OCI-LY7 (cell line): ENCODE measurements around the gene C16orf86. TPM values are rescaled to one million over a fixed set of nuclear protein-coding genes. Genes with fewer than 3 reads are reported as not detected.

Experiments used
- BruUV-seq: library from RNA; stranded (reverse); fragments of 400-500 nt; replicated peaks from 2 replicates; lab custom pipeline; 2021; lab: Mats Ljungman, UMichigan
- CTCF ChIA-PET: fragments of 300-600 bp; sonication (Branson Sonifier 250); formaldehyde crosslinking; loops from one replicate; lab custom pipeline; 2022; ENCODE audit warnings: antibody characterized with exemption; ENCODE audit not compliant: unreplicated experiment; lab: Charles Lee
- POLR2A ChIA-PET: fragments of 300-600 bp; sonication (Branson Sonifier 250); formaldehyde crosslinking; loops from one replicate; lab custom pipeline; 2022; ENCODE audit warnings: antibody characterized with exemption; lab: Charles Lee
- DNase-seq: peaks from one replicate; pipeline ENCODE4 v3.0.0-alpha.2; 2015; ENCODE audit warnings: low spot score
- H2AFZ ChIP-seq: fragments of 200-600 bp; sonication (generic), shearing (Covaris generic); 2 replicates; pipeline ENCODE4 v1.6.1; 2014; ENCODE audit warnings: mild to moderate bottlenecking, antibody characterized with exemption, low read length, moderate library complexity
- H3K27ac ChIP-seq: fragments of 200-600 bp; sonication (generic); 2 replicates; pipeline ENCODE4 v1.5.1; 2014; ENCODE audit warnings: mixed run types, low read depth, mild to moderate bottlenecking, moderate library complexity, low read length, inconsistent platforms; ENCODE audit not compliant: poor library complexity, severe bottlenecking
- H3K36me3 ChIP-seq: fragments of 200-600 bp; sonication (generic); 2 replicates; pipeline ENCODE4 v1.6.1; 2014; ENCODE audit warnings: mild to moderate bottlenecking, antibody characterized with exemption, low read length, moderate library complexity, mixed read lengths; ENCODE audit not compliant: insufficient read depth
- H3K4me1 ChIP-seq: fragments of 200-600 bp; sonication (generic); 2 replicates; pipeline ENCODE4 v1.5.1; 2014; ENCODE audit warnings: mild to moderate bottlenecking, low read length; ENCODE audit not compliant: insufficient read depth, poor library complexity, severe bottlenecking
- H3K4me2 ChIP-seq: fragments of 200-600 bp; sonication (generic); 2 replicates; pipeline ENCODE4 v1.6.1; 2014; ENCODE audit warnings: mild to moderate bottlenecking, low read length
- H3K4me3 ChIP-seq: fragments of 200-600 bp; sonication (generic); 2 replicates; pipeline ENCODE4 v1.5.1; 2014; ENCODE audit warnings: mild to moderate bottlenecking, low read depth, low read length; ENCODE audit not compliant: poor library complexity, severe bottlenecking
- H3K79me2 ChIP-seq: fragments of 200-600 bp; sonication (generic); 2 replicates; pipeline ENCODE4 v1.6.1; 2016; ENCODE audit warnings: low read depth, mild to moderate bottlenecking, low read length, moderate library complexity, mixed read lengths; ENCODE audit not compliant: insufficient read depth
- H3K9me2 ChIP-seq: fragments of 200-600 bp; sonication (generic); 2 replicates; pipeline ENCODE4 v1.6.1; 2016; ENCODE audit warnings: mild to moderate bottlenecking, low read length, mixed read lengths; ENCODE audit not compliant: insufficient read depth
- H3K9me3 ChIP-seq: fragments of 200-600 bp; sonication (generic); 2 replicates; pipeline ENCODE4 v1.6.1; 2014; ENCODE audit warnings: mild to moderate bottlenecking, mixed run types, low read length, mixed read lengths
- H4K20me1 ChIP-seq: fragments of 200-600 bp; sonication (generic); 2 replicates; pipeline ENCODE4 v1.6.1; 2014; ENCODE audit warnings: mild to moderate bottlenecking, antibody characterized with exemption, low read length, moderate library complexity, mixed read lengths; ENCODE audit not compliant: insufficient read depth
- EZH2phosphoT487 ChIP-seq: fragments of 200-600 bp; sonication (generic); IDR thresholded peaks from 2 replicates; pipeline ENCODE4 v1.6.1; 2018; ENCODE audit warnings: low read depth, borderline replicate concordance, mild to moderate bottlenecking, mixed run types, antibody characterized with exemption, low read length, moderate library complexity, mixed read lengths
- intact Hi-C: fragments of 100-400 bp; cut with micrococcal nuclease; formaldehyde crosslinking; loops from one replicate; pipeline ENCODE4 v1.10.0; 2022; ENCODE audit not compliant: unreplicated experiment
- total RNA-seq, 2 experiments: library from RNA; depleted of rRNA in 1 of 2; stranded (reverse); fragments of >200 nt in 1 of 2; shearing (Covaris generic) in 1 of 2; gene quantifications; 2 replicates each; pipeline ENCODE4 v1.2.3, GENCODE V29; 2014 to 2022
- TF ChIP-seq, protein P1 (sequence below): fragments of 200-600 bp; sonication (generic); conservative IDR thresholded peaks from 2 replicates; pipeline ENCODE4 v1.5.1; 2014; ENCODE audit warnings: mild to moderate bottlenecking, antibody characterized with exemption, low read length, moderate library complexity, mixed read lengths

The C16orf86 gene
- total RNA-seq, 2 experiments from 2014 or later: 4.7 to 7.8 TPM

DNA sequence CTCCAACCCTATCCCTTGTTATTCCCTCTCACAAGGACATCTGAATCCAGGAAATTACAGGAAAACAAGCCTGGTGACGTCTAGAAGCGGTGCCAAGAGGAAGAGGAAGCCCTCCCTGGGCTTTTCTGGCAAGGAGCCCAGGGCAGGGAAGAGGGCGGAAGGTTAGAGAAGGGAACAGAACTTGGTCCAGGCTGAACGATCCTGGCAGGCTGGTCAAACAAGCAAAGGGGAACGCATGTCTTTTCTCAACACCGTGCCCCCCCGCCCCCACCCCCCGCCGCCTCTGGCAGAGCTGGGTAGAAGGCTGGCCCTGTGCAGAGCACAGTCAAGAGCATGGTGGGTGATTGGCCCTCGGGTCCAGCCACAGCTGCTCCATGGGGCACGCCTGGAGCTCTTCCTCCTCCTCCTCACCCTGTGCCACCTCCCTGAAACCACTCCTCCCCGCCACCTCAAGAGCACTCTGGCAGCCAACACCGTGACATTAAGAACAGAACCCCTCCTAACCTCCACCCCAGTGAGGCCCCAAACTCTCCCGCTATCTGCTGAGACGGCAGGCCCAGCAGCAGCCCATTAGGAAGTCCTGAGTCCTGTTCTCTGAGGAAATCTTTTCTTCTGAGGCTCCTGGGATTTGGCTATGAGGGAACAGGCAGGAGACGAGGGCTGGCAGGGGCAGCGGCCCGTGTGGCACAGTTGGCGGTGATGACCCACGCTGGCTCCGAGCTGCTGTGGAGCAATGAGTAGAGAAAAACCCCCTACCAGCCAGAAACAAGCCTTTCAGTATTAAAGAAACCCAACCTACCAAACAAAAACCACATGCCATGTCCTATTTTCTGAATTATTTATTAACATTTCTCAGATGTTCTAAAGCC lies 7.3 kb downstream of the C16orf86 start:
- no peaks in the 10 kb centered on the region for H4K20me1 ChIP-seq
- POLR2A ChIA-PET: no interaction called here
- no peaks in the 10 kb centered on the region for H3K9me3 ChIP-seq
- BruUV-seq: no TSS peak
- no peak overlapping the region for H3K27ac ChIP-seq
- intact Hi-C loops: loop anchor here (10.0 kb wide), 1 partner anchor 371 kb away; no protein-coding TSS in a partner anchor
- no peak for TF ChIP-seq EZH2phosphoT487
- TF ChIP-seq, protein P1, sequence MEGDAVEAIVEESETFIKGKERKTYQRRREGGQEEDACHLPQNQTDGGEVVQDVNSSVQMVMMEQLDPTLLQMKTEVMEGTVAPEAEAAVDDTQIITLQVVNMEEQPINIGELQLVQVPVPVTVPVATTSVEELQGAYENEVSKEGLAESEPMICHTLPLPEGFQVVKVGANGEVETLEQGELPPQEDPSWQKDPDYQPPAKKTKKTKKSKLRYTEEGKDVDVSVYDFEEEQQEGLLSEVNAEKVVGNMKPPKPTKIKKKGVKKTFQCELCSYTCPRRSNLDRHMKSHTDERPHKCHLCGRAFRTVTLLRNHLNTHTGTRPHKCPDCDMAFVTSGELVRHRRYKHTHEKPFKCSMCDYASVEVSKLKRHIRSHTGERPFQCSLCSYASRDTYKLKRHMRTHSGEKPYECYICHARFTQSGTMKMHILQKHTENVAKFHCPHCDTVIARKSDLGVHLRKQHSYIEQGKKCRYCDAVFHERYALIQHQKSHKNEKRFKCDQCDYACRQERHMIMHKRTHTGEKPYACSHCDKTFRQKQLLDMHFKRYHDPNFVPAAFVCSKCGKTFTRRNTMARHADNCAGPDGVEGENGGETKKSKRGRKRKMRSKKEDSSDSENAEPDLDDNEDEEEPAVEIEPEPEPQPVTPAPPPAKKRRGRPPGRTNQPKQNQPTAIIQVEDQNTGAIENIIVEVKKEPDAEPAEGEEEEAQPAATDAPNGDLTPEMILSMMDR: no peak
- no peaks in the 10 kb centered on the region for H3K36me3 ChIP-seq
- no peak overlapping the region for H3K4me2 ChIP-seq
- H3K4me3 ChIP-seq: no peak overlapping the region
- H3K9me2 ChIP-seq: no peaks in the 10 kb centered on the region
- no peak overlapping the region for H2AFZ ChIP-seq
- CTCF ChIA-PET: interaction anchor here (0.6 kb wide), 1 partner anchor 210 kb away, joined by 4 read pairs; no protein-coding TSS in a partner anchor
- peaks cover 6% of the 10 kb centered on the region for H3K4me1 ChIP-seq
- no peaks in the 10 kb centered on the region for H3K79me2 ChIP-seq
- no peak for DNase-seq

DNA sequence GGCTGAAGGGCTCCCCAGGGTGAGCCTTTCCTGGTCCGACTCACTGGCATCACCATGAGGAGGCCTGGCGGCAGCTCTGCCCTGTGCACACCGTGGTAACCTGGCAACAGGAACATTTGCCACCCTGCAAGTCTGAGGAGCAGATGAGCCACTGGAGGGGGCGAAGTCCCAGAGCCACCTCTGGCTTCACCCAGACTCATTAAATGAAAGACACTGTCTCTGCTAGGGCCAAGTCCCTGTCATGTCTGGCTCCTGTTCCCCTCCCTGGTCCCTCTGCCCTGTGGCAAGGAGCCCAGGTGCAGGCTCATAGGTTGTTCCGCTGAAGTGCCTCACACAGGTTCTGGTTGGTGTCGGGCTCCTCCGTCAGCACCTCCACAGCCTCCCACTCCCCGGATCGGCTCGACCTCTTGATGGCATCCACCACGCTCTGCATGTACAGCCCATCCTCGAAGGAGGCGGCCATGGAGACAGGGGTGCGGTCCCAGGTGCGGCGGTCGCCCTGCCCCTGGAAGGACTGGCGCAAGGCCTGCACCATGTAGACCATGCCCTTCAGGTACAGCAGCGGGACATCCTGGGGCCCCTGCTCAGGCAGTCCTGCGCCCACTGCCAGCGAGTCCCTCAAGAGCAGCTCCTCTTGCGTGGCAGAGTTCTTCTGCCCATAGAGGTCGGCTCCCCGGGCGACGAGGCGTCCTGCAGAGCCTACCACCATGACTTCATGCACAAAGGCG lies 8.4 kb downstream of the C16orf86 start:
- H3K4me2 ChIP-seq: no peak overlapping the region
- CTCF ChIA-PET: no interaction called here
- POLR2A ChIA-PET: no interaction called here
- no peaks in the 10 kb centered on the region for H3K4me1 ChIP-seq
- intact Hi-C loops: loop anchor here (10.0 kb wide), 1 partner anchor 370 kb away; no protein-coding TSS in a partner anchor
- no peak overlapping the region for H2AFZ ChIP-seq
- no peaks in the 10 kb centered on the region for H3K36me3 ChIP-seq
- no peaks in the 10 kb centered on the region for H3K9me2 ChIP-seq
- H3K9me3 ChIP-seq: no peaks in the 10 kb centered on the region
- no peak for DNase-seq
- no peak overlapping the region for H3K4me3 ChIP-seq
- H3K27ac ChIP-seq: no peak overlapping the region
- no peaks in the 10 kb centered on the region for H4K20me1 ChIP-seq
- BruUV-seq: no TSS peak
- TF ChIP-seq EZH2phosphoT487: no peak
- TF ChIP-seq, protein P1: no peak
- no peaks in the 10 kb centered on the region for H3K79me2 ChIP-seq
